Left lung (tissue), 10 donors: ENCODE results near the gene LAMB2. TPM values are rescaled to one million over a fixed set of nuclear protein-coding genes. Genes with fewer than 3 reads are reported as not detected.

Experiments
- ATAC-seq: fragments of 200-7000 bp; cut with Tn5 transposase; one replicate; pipeline ENCODE4 v1.9.1; 2020; ENCODE audit warnings: moderate library complexity
- DNase-seq, 4 donors: peaks; one replicate each; pipeline ENCODE4 v3.0.0-alpha.2; 2013 to 2020
- H3K27ac ChIP-seq, 2 donors: fragments of 200-600 bp; sonication (generic) in 1 of 2; one replicate each; pipeline versions ENCODE4 v1.5.0 to v1.8.0; 2020 to 2021
- H3K27me3 ChIP-seq, 2 donors: fragments of 200-600 bp; sonication (generic) in 1 of 2; one replicate each; pipeline versions ENCODE4 v1.5.0 to v1.8.0; 2020 to 2021
- H3K36me3 ChIP-seq, 2 donors: fragments of 200-600 bp; sonication (generic) in 1 of 2; one replicate each; pipeline versions ENCODE4 v1.5.0 to v1.8.0; 2020 to 2021
- H3K4me1 ChIP-seq, 2 donors: fragments of 200-600 bp; one replicate each; pipeline ENCODE4 v1.8.0; 2021
- H3K4me3 ChIP-seq, 2 donors: fragments of 200-600 bp; sonication (generic) in 1 of 2; one replicate each; pipeline versions ENCODE4 v1.5.0 to v1.8.0; 2020 to 2021; ENCODE audit warnings: mild to moderate bottlenecking in 1 of 2
- H3K9me3 ChIP-seq, 2 donors: fragments of 200-600 bp; sonication (generic) in 1 of 2; one replicate each; pipeline versions ENCODE4 v1.5.0 to v1.8.0; 2020 to 2021
- CTCF ChIP-seq, 2 donors: fragments of 200-600 bp; sonication (generic) in 1 of 2; IDR thresholded peaks; one replicate each; pipeline versions ENCODE4 v1.5.0 to v1.8.0; 2021; ENCODE audit warnings: antibody characterized with exemption in 2 of 2
- intact Hi-C, 2 donors: fragments of 100-400 bp; cut with DNase I; formaldehyde crosslinking; loops; one replicate each; pipeline versions ENCODE4 v1.11.2 to v1.14.2; 2022
- polyA plus RNA-seq, 6 donors: library from polyadenylated mRNA; unstranded; fragments of 120-200 nt; gene quantifications; one replicate each; pipeline ENCODE4 v1.2.1, GENCODE V29; 2013; ENCODE audit not compliant: insufficient read length in 6 of 6
- total RNA-seq, 2 donors: library from RNA; stranded (reverse); fragmentation: NEBNext Ultra II Directional; extraction: Animal tissue kit (Norgen Biotek cat#: 25700); gene quantifications; one replicate each; pipeline ENCODE4 v1.2.1, GENCODE V29; 2021
- donor health status: DM: no; HTN: yes; CAD: no.
- donor health status: DM: no; HTN: no; CAD: no.

Gene LAMB2
- total and polyA plus RNA-seq, 8 donors = 283 to 501 (median 444) TPM

GRCh38 chr3:49124991-49125670, 7.7 kb downstream of the LAMB2 start:
- intact Hi-C loops = no loop called here
- ATAC-seq = no peak
- H3K27ac ChIP-seq = no peak overlapping the region
- H3K4me3 ChIP-seq = no peak overlapping the region
- no peak for TF ChIP-seq CTCF (IDR thresholded peaks at IDR 0.05)
- peaks cover 0 to 88% of the 10 kb centered on the region in 2 donors for H3K36me3 ChIP-seq
- no peaks in the 10 kb centered on the region for H3K9me3 ChIP-seq
- H3K27me3 ChIP-seq = no peaks in the 10 kb centered on the region
- DNase-seq = no peak
- H3K4me1 ChIP-seq = peaks cover 0 to 2% of the 10 kb centered on the region in 2 donors

DNA sequence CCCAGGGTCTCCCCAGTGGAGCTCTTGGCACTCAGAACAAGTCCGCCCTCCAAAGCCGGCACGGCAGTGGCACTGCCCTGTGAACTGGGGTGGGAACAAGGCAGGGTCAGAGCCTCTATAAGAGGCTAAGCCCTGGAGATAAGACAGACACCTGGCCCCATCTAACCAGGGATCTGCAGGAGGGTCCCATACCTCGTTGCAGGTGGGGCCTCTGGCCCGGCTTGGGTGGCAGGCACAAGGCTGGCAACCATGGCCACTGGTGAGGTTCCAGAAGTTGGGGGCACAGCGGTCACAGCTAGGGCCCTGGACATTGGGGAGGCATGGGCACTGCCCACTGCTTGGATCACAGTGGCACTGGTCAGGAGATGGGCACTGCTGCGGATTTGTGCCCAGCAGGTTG, 8.6 kb downstream of the LAMB2 start:
- peaks cover 8 to 11% of the 10 kb centered on the region in 2 donors for H3K4me1 ChIP-seq
- H3K36me3 ChIP-seq = peaks cover 0 to 80% of the 10 kb centered on the region in 2 donors
- DNase-seq (no peak), ATAC-seq (no peak)
- no peak overlapping the region for H3K27ac ChIP-seq
- no peaks in the 10 kb centered on the region for H3K9me3 ChIP-seq
- no peak overlapping the region for H3K4me3 ChIP-seq
- intact Hi-C loops = no loop called here
- no peak for TF ChIP-seq CTCF (IDR thresholded peaks at IDR 0.05)
- no peaks in the 10 kb centered on the region for H3K27me3 ChIP-seq

DNA sequence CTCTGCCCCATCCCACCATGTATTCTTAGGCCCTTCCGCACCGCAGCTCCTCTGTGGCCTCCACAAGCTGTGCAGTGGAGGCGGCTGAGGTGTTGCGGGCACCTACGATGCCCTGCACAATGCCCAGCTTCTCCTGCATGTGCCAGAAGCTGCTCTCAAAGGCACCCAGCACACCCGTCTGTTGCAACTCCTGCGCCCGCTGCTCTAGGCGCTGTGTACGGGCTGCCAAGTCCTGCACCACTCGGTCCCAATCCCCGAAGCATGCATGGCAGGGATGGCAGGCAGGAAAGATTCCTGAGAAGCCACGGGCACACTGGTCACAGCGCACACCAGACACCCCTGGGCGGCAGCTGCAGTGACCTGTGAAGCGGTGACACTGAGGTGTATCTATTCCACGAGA, 9.2 kb downstream of the LAMB2 start:
- Histone ChIP-seq H3K9me3 (no peaks in the 10 kb centered on the region), H3K27ac (no peak overlapping the region), H3K4me3 (no peak overlapping the region), H3K36me3 (peaks cover 0 to 82% of the 10 kb centered on the region in 2 donors), H3K4me1 (peaks cover 12 to 16% of the 10 kb centered on the region in 2 donors), H3K27me3 (no peaks in the 10 kb centered on the region)
- TF ChIP-seq CTCF (IDR thresholded peaks at IDR 0.05) = no peak
- ATAC-seq (no peak), DNase-seq (no peak)
- intact Hi-C loops = no loop called here

DNA sequence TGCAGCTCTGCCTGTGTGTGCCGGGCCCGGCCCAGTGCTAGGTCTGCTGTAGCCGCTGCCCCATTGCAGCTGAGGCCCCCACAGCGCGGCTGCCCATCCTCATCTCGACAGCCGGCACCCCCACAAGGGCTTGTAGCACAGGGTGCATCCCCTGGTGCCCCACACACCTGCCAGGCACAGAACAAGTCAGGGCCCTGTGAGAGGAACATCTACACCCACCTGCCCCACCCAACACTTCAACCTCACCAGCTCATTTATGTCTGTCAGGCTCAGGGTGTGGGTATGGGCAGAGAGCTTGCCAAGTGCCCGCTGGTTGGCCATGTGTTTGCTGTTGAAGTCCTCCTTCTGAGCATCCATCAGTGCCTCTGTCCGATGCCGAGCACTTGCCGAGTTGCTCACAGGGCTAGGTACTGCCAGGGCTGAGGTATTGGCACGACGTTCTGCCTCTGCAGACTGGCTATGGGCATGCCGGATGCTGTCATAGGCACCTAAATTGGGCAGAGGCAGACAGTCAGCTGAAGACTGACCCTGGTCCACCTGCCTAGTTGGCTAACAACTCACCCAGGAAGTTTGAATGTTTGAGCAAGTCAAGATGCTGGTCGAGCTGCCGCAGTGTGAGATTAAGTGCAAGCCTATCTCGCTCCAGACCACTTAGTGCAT, 9.8 kb downstream of the LAMB2 start:
- intact Hi-C loops = no loop called here
- Histone ChIP-seq H3K4me1 (peaks cover 12 to 18% of the 10 kb centered on the region in 2 donors), H3K4me3 (no peak overlapping the region), H3K36me3 (peaks cover 0 to 82% of the 10 kb centered on the region in 2 donors), H3K9me3 (no peaks in the 10 kb centered on the region), H3K27ac (no peak overlapping the region), H3K27me3 (no peaks in the 10 kb centered on the region)
- DNase-seq (no peak), ATAC-seq (no peak)
- TF ChIP-seq CTCF (IDR thresholded peaks at IDR 0.05) = no peak

DNA sequence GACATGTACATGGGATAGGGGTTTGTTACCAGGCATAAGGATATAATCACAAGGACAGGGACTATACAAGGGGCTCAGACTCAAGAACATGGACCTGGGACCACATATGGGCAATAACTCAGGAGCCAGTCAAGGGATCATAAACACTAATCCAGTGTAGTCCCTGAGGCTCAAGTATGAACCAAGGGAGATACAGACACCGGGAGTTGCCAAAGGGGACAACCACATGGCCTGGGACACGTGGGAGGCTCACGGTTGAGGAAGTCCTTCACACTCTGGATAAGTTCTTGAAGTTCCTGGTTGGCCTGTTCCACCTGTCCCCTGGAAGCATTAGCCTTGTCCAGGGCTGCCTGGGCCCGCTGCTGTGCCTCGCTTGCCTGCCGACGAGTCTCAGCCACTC, 10.4 kb downstream of the LAMB2 start:
- intact Hi-C loops = no loop called here
- Histone ChIP-seq H3K4me1 (peaks cover 12 to 18% of the 10 kb centered on the region in 2 donors), H3K27ac (no peak overlapping the region), H3K36me3 (peaks cover 0 to 83% of the 10 kb centered on the region in 2 donors), H3K4me3 (no peak overlapping the region), H3K27me3 (no peaks in the 10 kb centered on the region), H3K9me3 (no peaks in the 10 kb centered on the region)
- peak in 1 of 4 donors; percentile 28 for DNase-seq
- no peak for TF ChIP-seq CTCF (IDR thresholded peaks at IDR 0.05)
- no peak for ATAC-seq
